ENCODE data around the gene LPCAT3.

DNA sequence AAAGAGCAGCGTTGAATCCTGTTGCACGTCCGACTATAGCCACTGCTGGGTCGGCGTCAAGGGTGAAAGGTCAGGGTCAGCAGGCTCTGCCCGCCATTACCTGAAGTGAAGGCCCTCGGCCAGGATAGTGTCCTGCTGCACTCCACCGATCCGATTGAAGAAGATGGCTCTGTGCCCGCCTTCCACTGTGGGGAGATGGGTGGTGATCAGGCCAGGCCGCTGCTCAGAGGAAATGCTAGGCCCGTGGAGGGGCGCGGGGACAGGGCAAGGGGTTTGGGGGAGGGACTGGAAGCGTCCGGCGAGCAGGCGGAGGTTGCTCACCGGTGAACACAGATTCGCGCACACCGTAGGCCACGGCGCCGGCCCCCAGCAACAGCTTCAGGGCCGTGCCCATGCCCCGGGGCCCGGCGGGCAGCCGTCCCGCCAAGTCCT, 48.2 kb downstream of the LPCAT3 start:
- TF ChIP-seq, protein P1, sequence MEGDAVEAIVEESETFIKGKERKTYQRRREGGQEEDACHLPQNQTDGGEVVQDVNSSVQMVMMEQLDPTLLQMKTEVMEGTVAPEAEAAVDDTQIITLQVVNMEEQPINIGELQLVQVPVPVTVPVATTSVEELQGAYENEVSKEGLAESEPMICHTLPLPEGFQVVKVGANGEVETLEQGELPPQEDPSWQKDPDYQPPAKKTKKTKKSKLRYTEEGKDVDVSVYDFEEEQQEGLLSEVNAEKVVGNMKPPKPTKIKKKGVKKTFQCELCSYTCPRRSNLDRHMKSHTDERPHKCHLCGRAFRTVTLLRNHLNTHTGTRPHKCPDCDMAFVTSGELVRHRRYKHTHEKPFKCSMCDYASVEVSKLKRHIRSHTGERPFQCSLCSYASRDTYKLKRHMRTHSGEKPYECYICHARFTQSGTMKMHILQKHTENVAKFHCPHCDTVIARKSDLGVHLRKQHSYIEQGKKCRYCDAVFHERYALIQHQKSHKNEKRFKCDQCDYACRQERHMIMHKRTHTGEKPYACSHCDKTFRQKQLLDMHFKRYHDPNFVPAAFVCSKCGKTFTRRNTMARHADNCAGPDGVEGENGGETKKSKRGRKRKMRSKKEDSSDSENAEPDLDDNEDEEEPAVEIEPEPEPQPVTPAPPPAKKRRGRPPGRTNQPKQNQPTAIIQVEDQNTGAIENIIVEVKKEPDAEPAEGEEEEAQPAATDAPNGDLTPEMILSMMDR (conservative IDR thresholded peaks at IDR 0.05; ENCODE audit: low read length): no peak
- no peak for TF ChIP-seq EZH2phosphoT487 (IDR thresholded peaks at IDR 0.05; ENCODE audit: borderline replicate concordance)
